H7 (cell line): ENCODE results near the gene PLCB4. TPM values are rescaled to one million over a fixed set of nuclear protein-coding genes. Genes with fewer than 3 reads are reported as not detected.

Experiments used
- DNase-seq: peaks from one replicate; pipeline ENCODE4 v3.0.0; 2012
- H3K27me3 ChIP-seq: 2 replicates; pipeline ENCODE4 v1.6.0; 2011; ENCODE audit warnings: mild to moderate bottlenecking, low read length; ENCODE audit not compliant: control insufficient read depth, insufficient read depth
- H3K36me3 ChIP-seq: replicated peaks from 2 replicates; pipeline ENCODE4 v1.5.1; 2011; ENCODE audit warnings: low read length; ENCODE audit not compliant: control insufficient read depth, insufficient read depth
- H3K4me3 ChIP-seq: 2 replicates; pipeline ENCODE4 v1.5.1; 2011; ENCODE audit warnings: low read depth, mild to moderate bottlenecking, control low read depth, low read length, moderate library complexity; ENCODE audit not compliant: insufficient read depth
- total RNA-seq: library from RNA; depleted of rRNA; stranded (reverse); fragments of >200 nt; shearing (Covaris generic); gene quantifications from 2 replicates; pipeline ENCODE4 v1.2.3, GENCODE V29; 2014

Gene PLCB4
- total RNA-seq, 1 experiment from 2014 or later = 3.4 TPM

DNA sequence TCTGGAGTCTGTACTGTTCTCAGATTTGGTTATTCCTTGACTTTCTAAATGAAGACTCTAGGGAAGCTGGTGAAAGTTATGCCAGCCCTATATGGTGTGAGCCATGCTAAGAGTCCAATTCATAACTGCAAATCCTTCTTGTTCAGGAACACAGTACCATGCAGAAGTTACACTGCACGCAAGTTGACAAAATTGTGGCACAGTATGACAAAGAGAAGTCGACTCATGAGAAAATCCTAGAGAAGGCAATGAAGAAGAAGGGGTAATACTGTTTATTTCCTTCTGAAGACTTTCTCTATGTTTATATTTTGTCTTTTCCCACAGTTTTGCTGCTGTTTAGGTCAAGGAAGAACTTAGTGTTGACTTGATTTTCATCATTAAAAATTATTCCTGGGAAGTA, 384.3 kb downstream of the PLCB4 start:
- DNase-seq = no peak
- no peak overlapping the region for H3K4me3 ChIP-seq
- H3K27me3 ChIP-seq = no peaks in the 10 kb centered on the region
- H3K36me3 ChIP-seq = no peaks in the 10 kb centered on the region

DNA sequence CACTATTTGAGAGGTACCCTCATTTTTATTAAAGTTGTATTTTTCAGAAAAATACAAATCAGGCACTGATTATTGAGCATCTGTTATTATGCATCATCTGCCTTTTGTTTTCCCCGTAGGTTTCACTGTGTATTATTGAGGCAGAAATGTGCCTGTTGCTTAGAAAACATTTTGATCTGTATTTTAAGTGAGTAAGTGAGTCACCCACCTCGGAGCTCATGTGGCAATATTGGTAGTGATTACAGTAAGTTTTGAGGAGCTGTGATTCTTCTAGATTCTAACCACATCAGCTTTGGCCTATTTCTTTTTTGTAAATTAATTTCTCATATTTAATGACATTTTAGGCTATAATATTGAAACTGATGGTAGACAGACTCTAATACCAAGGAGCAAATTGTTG, 385.9 kb downstream of the PLCB4 start:
- no peak overlapping the region for H3K4me3 ChIP-seq
- H3K36me3 ChIP-seq = no peaks in the 10 kb centered on the region
- no peaks in the 10 kb centered on the region for H3K27me3 ChIP-seq
- DNase-seq = no peak

GRCh38 chr20:9457136-9457535, 388.2 kb downstream of the PLCB4 start:
- Histone ChIP-seq H3K27me3 (no peaks in the 10 kb centered on the region), H3K36me3 (no peaks in the 10 kb centered on the region), H3K4me3 (no peak overlapping the region)
- no peak for DNase-seq

DNA sequence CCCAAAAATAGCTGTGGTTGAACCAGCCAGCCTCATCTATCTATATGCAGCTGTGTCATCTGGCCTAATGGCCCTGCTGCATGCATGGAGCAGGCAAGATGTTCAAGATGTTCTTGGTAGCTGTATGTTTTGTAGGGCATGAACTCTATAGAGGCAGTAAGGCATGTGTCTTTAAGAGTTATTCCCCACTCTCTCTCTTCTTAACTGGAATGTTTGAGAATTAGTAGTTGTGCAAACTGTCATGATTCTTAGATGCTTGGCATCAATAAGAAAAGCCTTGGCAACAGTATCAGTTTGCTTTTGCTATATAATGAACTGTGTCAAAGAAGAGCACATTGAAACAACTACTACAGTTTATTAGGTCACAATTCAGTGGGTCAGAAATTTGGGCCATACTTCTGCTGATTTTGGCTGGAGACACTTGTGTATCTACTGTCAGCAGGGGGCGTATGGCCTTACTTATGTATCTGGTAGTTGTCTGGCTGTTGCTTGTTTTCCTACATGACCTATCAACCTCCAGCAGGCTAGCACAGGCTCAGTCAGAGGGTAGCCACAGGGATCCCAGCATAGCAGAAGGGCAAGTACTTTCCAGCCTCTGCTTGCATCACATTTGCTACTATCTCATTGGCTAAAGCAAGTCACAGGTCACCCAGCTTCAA, 389.4 kb downstream of the PLCB4 start:
- peak; percentile 12 for DNase-seq
- Histone ChIP-seq H3K27me3 (no peaks in the 10 kb centered on the region), H3K36me3 (no peaks in the 10 kb centered on the region), H3K4me3 (no peak overlapping the region)

DNA sequence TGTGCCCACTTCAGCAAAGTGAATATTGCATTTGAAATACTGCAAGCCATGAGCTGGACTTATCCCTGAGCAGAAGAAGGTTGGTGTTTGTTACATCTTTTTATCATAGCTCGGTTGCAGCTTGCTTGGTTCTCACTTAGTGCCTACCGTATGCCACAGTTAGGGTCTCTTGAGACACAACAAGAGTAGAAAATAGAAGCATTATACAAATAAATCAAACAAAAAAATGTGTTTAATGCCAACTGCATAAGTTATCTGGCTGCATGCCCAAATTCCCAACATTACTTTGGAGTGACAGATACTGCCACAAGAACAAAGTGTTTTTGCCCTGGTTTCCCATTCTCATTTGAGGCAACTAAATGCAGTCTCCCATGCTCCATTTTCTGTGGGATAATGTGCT, 391.6 kb downstream of the PLCB4 start:
- Histone ChIP-seq H3K4me3 (no peak overlapping the region), H3K27me3 (no peaks in the 10 kb centered on the region), H3K36me3 (no peaks in the 10 kb centered on the region)
- no peak for DNase-seq

DNA sequence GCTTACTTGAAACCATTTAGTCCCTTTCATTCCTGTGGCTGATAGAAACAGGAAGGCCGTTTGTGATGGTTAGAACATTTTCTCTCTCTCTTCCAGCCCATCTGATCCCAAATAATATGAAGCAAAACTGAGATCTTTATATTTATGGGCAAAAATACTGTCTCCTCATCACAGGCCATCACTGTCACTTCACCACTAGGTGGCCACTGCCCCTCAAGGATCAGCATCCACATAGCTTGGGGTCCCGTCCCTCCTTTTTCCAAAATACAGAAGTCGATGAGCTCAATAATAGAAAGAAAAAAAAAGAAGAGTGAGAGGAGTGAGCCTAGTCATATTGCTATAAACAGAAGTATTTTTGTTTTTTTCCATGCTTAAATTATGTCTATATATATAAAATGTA, 399.1 kb downstream of the PLCB4 start:
- Histone ChIP-seq H3K36me3 (no peaks in the 10 kb centered on the region; the same call in 1 of the 2 replicates), H3K4me3 (no peak overlapping the region), H3K27me3 (no peaks in the 10 kb centered on the region)
- DNase-seq = peak; percentile 46

GRCh38 chr20:9474835-9475415, 406.0 kb downstream of the PLCB4 start:
- Histone ChIP-seq H3K27me3 (no peaks in the 10 kb centered on the region), H3K4me3 (no peak overlapping the region), H3K36me3 (no peaks in the 10 kb centered on the region)
- no peak for DNase-seq

- DNase-seq = no peak
- Histone ChIP-seq H3K36me3 (no peaks in the 10 kb centered on the region), H3K27me3 (no peaks in the 10 kb centered on the region), H3K4me3 (no peak overlapping the region)
Observed at GRCh38 chr20:9475456-9475855, 406.6 kb downstream of the PLCB4 start.

- no peaks in the 10 kb centered on the region for H3K36me3 ChIP-seq
- no peak overlapping the region for H3K4me3 ChIP-seq
- H3K27me3 ChIP-seq = no peaks in the 10 kb centered on the region
- no peak for DNase-seq
Observed at GRCh38 chr20:9476174-9476573, 407.3 kb downstream of the PLCB4 start.

DNA sequence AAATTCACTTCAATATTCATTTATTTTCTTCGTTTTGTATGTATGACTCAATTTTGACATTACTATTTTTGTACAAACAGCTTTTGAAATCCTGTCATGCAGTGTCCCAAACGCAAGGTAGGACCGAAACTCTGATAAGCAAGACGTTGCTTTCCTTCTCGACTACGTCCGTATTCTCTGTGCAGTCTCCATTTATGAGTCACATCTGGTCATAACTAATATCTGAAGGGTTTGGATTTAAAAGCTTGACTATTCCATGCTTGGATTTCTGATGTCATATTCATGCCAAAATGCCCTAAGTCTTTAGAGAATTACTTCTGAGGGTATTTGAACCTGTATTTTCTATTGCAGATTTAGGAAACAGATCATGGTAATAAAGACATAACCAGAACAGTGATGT, 407.8 kb downstream of the PLCB4 start:
- Histone ChIP-seq H3K4me3 (no peak overlapping the region), H3K36me3 (no peaks in the 10 kb centered on the region), H3K27me3 (no peaks in the 10 kb centered on the region)
- DNase-seq = no peak

DNA sequence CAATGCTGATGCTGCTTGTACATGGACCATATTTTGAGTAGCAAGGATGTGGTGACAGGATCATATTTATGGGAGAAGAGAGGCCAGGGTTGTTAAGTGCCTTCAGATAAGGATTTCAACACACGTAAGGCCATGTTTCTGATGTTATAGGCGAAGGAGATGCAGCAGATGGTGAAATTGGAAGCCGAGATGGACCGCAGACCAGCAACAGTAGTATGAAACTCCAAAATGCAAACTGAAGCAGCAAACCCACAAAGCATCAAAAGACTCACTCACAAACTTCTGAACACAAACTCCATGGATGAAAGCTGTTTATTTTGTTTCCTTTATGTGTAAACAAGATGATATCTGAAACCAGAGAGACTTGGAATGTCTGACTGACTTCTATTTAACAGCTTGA, 409.9 kb downstream of the PLCB4 start:
- Histone ChIP-seq H3K36me3 (no peaks in the 10 kb centered on the region), H3K27me3 (no peaks in the 10 kb centered on the region), H3K4me3 (no peak overlapping the region)
- DNase-seq = no peak

DNA sequence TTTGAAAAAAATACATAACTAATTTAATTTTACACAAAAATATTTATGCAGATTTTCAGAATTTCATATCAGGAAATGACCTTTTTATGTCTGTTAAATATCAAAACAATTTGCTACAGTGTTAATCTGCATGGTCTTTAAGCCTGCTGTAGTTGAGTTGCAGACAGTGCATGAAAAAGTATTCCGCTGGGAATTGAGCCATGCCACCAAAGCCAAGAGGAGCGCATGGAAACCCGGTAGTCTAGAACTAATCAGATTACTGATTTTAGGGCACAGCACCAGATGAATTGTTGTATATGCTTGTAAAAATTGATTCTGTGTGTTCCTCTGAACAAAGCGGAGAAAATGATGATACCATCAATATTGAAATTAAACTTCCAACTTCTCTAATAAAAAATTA, 411.2 kb downstream of the PLCB4 start:
- Histone ChIP-seq H3K27me3 (no peaks in the 10 kb centered on the region), H3K36me3 (no peaks in the 10 kb centered on the region), H3K4me3 (no peak overlapping the region)
- no peak for DNase-seq

- no peaks in the 10 kb centered on the region for H3K27me3 ChIP-seq
- H3K36me3 ChIP-seq = no peaks in the 10 kb centered on the region
- no peak for DNase-seq
- H3K4me3 ChIP-seq = no peak overlapping the region
Observed at GRCh38 chr20:9482180-9482579, 413.3 kb downstream of the PLCB4 start.

GRCh38 chr20:9483131-9483530, 414.2 kb downstream of the PLCB4 start:
- H3K36me3 ChIP-seq = no peaks in the 10 kb centered on the region
- DNase-seq = no peak
- no peaks in the 10 kb centered on the region for H3K27me3 ChIP-seq
- no peak overlapping the region for H3K4me3 ChIP-seq

DNA sequence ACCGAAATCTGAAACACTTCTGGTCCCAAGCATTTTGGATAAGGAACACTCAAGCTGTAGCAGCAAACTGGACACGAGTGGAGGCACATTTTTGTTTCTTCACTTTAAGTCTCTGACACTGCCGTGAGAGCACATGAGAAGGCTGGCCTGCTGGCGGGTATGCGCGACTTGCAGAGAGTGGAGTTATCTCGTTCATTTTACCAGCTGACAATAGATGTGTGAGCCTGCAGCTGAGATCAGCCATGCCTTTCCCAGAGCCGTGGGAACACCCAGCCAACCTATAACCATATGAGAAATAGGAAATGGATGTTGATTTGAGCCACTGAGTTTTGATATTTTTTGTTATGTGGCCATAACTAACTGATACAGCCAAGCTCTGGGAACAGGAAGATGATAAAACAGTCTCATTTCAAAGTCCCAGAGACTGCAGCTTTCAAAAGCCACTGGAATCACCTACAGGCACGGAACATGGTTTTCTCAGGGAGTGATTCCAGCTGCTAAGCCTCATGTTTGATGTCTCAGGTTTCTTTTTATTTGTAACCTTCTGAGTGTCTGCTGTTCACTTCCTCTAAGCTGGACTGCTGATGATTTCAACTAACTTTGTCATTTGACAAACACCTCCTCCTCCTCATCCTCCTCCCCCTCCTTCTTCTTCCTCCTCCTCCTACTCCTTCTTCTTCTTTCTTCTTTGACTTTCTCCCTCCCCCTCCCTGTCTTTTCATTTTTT, 416.9 kb downstream of the PLCB4 start:
- no peaks in the 10 kb centered on the region for H3K36me3 ChIP-seq
- no peak overlapping the region for H3K4me3 ChIP-seq
- no peak for DNase-seq
- H3K27me3 ChIP-seq = no peaks in the 10 kb centered on the region
